GM19467 (cell line): Measurements from ENCODE around the gene PCDHA8.
"Not testable (repeated sequence)": the region's sequence is repeated elsewhere in the genome, so short reads cannot be mapped to it uniquely, and the experiment has no call there.

Experiments
- ATAC-seq: cut with Tn5 transposase; IDR thresholded peaks from one replicate; pipeline ENCODE4 v1.9.1; 2021; ENCODE audit warnings: mild to moderate bottlenecking, moderate library complexity; ENCODE audit not compliant: unreplicated experiment

The PCDHA8 gene, protein sequence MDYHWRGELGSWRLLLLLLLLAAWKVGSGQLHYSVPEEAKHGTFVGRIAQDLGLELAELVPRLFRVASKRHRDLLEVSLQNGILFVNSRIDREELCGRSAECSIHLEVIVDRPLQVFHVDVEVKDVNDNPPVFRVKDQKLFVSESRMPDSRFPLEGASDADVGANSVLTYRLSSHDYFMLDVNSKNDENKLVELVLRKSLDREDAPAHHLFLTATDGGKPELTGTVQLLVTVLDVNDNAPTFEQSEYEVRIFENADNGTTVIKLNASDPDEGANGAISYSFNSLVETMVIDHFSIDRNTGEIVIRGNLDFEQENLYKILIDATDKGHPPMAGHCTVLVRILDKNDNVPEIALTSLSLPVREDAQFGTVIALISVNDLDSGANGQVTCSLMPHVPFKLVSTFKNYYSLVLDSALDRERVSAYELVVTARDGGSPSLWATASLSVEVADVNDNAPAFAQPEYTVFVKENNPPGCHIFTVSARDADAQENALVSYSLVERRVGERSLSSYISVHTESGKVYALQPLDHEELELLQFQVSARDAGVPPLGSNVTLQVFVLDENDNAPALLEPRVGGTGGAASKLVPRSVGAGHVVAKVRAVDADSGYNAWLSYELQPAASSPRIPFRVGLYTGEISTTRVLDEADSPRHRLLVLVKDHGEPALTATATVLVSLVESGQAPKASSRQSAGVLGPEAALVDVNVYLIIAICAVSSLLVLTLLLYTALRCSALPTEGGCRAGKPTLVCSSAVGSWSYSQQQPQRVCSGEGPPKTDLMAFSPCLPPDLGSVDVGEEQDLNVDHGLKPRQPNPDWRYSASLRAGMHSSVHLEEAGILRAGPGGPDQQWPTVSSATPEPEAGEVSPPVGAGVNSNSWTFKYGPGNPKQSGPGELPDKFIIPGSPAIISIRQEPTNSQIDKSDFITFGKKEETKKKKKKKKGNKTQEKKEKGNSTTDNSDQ

DNA sequence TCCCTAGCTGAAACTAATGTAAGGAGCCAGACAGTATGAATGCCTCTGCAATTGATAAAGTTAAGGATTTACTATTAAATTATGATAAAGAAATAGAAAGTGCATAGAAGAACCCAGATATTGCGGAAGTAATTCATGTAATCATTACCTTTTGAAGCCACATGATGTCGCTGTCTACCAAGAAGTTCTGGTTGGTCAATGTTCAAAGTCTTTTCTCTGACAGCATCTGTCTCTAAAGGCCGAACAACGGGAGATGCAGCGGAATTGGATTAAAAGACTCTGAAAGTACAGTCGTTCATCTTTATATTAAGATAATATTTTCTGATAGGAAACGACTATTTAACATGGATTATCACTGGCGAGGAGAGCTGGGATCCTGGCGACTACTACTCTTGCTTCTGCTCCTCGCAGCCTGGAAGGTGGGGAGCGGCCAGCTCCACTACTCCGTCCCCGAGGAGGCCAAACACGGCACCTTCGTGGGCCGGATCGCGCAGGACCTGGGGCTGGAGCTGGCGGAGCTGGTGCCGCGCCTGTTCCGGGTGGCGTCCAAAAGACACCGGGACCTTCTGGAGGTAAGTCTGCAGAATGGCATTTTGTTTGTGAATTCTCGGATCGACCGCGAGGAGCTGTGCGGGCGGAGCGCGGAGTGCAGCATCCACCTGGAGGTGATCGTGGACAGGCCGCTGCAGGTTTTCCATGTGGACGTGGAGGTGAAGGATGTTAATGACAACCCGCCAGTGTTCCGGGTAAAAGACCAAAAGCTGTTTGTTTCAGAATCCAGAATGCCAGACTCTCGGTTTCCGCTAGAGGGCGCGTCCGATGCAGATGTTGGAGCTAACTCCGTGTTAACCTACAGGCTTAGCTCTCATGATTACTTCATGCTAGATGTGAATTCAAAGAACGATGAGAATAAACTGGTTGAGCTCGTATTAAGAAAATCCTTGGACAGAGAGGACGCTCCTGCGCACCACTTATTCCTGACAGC is at the start of gene PCDHA8:
TSS of gene PCDHA8 (plus strand) at position 210 of the 985 bp plus-strand sequence. CDS start at position 345, 135 bp downstream.
- ATAC-seq: no peak

DNA sequence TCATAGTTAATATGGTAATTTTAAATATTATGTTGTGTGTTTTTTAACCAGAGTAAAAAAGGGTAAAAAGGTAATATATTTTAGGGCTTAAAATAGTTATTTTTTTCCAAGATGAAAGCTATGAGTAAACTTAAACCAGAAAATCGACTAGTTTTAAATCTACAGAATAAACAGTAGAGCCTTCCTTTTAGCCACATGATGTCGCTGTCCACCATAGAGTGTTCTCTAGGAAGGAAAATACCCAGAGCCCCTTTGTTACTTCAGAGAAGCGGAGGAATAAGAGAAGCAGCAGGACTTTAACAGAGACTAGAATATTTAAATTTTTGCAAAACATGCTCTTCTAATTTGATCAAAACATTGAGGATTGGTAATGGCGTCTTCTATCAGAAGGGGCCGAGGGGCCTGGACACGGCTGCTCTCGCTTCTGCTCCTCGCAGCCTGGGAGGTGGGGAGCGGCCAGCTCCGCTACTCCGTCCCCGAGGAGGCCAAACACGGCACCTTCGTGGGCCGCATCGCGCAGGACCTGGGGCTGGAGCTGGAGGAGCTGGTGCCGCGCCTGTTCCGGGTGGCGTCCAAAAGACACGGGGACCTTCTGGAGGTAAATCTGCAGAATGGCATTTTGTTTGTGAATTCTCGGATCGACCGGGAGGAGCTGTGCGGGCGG is 46.3 kb upstream of the PCDHA8 start, which contains the start of gene PCDHA2:
TSS of gene PCDHA2 (plus strand) at position 258 of the 664 bp plus-strand sequence.
- ATAC-seq: no peak

GRCh38 chr5:140795259-140795641 is 45.7 kb upstream of the PCDHA8 start:
- ATAC-seq: no peak

- not testable (repeated sequence) for ATAC-seq
Observed at GRCh38 chr5:140796072-140796717, 44.8 kb upstream of the PCDHA8 start.

- ATAC-seq: no peak
Observed at GRCh38 chr5:140796718-140797095, 44.3 kb upstream of the PCDHA8 start.

- ATAC-seq: no peak
Observed at GRCh38 chr5:140800816-140801493, 40.0 kb upstream of the PCDHA8 start, which contains the start of gene PCDHA3. Gene PCDHA3 (plus strand): TSS chr5:140801057.

DNA sequence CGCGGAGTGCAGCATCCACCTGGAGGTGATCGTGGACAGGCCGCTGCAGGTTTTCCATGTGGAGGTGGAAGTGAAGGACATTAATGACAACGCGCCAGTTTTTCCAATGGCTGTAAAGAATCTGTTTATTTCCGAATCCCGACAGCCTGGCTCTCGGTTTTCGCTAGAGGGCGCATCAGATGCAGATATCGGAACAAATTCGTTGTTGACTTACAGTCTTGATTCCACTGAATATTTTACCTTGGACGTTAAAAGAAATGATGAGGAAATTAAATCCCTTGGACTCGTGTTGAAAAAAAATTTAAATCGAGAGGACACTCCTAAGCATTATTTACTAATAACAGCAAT is 39.5 kb upstream of the PCDHA8 start:
- no peak for ATAC-seq

- ATAC-seq: not testable (repeated sequence)
Observed at GRCh38 chr5:140802381-140802780, 38.6 kb upstream of the PCDHA8 start.

GRCh38 chr5:140802781-140803271 is 38.2 kb upstream of the PCDHA8 start:
- ATAC-seq: no peak

DNA sequence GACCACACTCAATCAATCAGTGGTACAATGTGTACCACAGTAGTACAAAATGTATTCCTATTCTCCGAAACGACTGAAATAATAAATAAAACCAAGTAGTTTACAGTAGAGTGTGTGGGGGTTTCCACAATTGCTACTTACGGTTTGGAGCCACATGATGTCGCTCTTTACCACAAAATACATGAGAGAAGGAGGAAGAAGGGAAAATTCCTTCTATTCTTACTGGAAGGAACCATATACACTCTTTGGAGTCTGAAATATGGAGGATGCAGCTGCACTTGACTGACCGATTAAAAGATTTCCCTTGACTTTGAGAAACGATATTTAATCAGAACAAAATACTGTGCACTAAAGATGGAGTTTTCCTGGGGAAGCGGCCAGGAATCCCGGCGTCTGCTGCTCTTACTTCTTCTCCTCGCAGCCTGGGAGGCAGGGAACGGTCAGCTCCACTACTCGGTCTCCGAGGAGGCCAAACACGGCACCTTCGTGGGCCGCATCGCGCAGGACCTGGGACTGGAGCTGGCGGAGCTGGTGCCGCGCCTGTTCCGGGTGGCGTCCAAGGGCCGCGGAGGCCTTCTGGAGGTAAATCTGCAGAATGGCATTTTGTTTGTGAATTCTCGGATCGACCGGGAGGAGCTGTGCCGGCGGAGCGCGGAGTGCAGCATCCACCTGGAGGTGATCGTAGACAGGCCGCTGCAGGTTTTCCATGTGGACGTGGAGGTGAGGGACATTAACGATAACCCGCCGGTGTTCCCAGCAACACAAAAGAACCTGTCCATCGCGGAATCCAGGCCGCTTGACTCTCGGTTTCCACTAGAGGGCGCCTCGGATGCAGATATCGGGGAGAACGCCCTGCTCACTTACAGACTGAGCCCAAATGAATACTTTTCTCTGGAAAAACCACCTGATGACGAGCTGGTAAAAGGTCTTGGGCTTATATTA is 33.9 kb upstream of the PCDHA8 start, which contains the start of gene PCDHA4:
TSS of gene PCDHA4 (plus strand) at position 235 of the 942 bp plus-strand sequence.
- no peak for ATAC-seq

DNA sequence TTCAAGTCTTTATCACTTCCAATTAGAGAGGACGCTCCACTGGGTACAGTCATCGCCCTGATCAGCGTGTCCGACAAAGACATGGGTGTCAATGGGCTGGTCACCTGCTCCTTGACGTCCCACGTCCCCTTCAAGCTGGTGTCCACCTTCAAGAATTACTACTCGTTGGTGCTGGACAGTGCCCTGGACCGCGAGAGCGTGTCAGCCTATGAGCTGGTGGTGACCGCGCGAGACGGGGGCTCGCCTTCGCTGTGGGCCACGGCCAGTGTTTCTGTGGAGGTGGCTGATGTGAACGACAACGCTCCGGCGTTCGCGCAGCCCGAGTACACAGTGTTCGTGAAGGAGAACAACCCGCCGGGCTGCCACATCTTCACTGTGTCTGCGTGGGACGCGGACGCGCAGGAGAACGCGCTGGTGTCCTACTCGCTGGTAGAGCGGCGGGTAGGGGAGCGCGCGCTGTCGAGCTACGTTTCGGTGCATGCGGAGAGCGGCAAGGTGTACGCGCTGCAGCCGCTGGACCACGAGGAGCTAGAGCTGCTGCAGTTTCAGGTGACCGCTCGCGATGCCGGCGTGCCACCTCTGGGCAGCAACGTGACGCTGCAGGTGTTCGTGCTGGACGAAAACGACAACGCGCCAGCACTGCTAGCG is 32.6 kb upstream of the PCDHA8 start:
- ATAC-seq: not testable (repeated sequence)

GRCh38 chr5:140808889-140809291 is 32.1 kb upstream of the PCDHA8 start:
- no peak for ATAC-seq

- ATAC-seq: no peak
Observed at GRCh38 chr5:140821375-140822280, 19.4 kb upstream of the PCDHA8 start, which contains the start of gene PCDHA5. Gene PCDHA5 (plus strand): TSS chr5:140821613.

DNA sequence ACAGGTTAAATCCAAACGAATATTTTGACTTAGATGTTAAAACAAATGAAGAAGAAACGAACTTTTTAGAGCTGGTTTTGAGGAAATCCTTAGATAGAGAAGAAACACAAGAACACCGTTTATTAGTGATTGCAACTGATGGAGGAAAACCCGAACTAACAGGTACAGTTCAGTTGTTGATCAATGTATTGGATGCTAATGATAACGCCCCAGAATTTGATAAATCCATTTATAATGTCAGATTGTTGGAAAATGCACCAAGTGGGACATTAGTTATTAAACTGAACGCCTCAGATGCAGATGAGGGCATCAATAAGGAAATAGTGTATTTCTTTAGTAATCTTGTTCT is 18.7 kb upstream of the PCDHA8 start:
- no peak for ATAC-seq

- ATAC-seq: not testable (repeated sequence)
Observed at GRCh38 chr5:140822969-140823368, 18.0 kb upstream of the PCDHA8 start.

DNA sequence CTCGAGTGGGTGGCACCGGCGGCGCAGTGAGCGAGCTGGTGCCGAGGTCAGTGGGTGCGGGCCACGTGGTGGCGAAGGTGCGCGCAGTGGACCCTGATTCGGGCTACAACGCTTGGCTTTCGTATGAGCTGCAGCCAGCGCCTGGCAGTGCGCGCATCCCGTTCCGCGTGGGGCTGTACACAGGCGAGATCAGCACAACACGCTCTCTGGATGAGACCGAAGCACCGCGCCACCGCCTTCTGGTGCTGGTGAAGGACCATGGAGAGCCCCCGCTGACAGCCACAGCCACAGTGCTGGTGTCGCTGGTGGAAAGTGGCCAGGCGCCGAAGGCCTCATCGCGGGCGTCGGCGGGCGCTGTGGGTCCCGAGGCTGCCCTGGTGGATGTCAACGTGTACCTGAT is 17.5 kb upstream of the PCDHA8 start:
- no peak for ATAC-seq
